T-helper 2 cell (primary cell): ENCODE data around the gene CLIP1.

Source experiments
- DNase-seq, 5 experiments: peaks; one replicate each; pipeline versions ENCODE4 v3.0.0 to v3.0.0-alpha.2; 2012 to 2022

CLIP1 gene

GRCh38 chr12:122354958-122355641, 67.4 kb downstream of the CLIP1 start:
- no peak for DNase-seq

- no peak for DNase-seq
Observed at GRCh38 chr12:122352394-122352793, 70.1 kb downstream of the CLIP1 start.

GRCh38 chr12:122350141-122350848, 72.2 kb downstream of the CLIP1 start:
- no peak for DNase-seq

- no peak for DNase-seq
Observed at GRCh38 chr12:122349078-122349477, 73.4 kb downstream of the CLIP1 start.

GRCh38 chr12:122348505-122348904, 74.0 kb downstream of the CLIP1 start:
- DNase-seq, result no peak

- no peak for DNase-seq
Observed at GRCh38 chr12:122346054-122346453, 76.4 kb downstream of the CLIP1 start.

GRCh38 chr12:122345042-122345441, 77.4 kb downstream of the CLIP1 start:
- DNase-seq, result no peak

GRCh38 chr12:122336015-122336946, 86.2 kb downstream of the CLIP1 start:
- DNase-seq, result peak in 4 of 5 experiments; percentile 2 to 57 (median 19)

GRCh38 chr12:122333142-122334087, 89.1 kb downstream of the CLIP1 start:
- no peak for DNase-seq

- no peak for DNase-seq
Observed at GRCh38 chr12:122327494-122328385, 94.7 kb downstream of the CLIP1 start.

- no peak for DNase-seq
Observed at GRCh38 chr12:122327014-122327413, 95.5 kb downstream of the CLIP1 start.

- peak in 1 of 5 experiments; percentile 27 for DNase-seq
Observed at GRCh38 chr12:122326586-122326985, 95.9 kb downstream of the CLIP1 start.

GRCh38 chr12:122323311-122324019, 99.0 kb downstream of the CLIP1 start:
- no peak for DNase-seq

- no peak for DNase-seq
Observed at GRCh38 chr12:122322501-122322900, 100.0 kb downstream of the CLIP1 start.

GRCh38 chr12:122318607-122319605, 103.6 kb downstream of the CLIP1 start:
- DNase-seq, result no peak

GRCh38 chr12:122312926-122313325, 109.5 kb downstream of the CLIP1 start:
- DNase-seq, result no peak

- no peak for DNase-seq
Observed at GRCh38 chr12:122311696-122312095, 110.8 kb downstream of the CLIP1 start.

GRCh38 chr12:122310626-122311333, 111.7 kb downstream of the CLIP1 start:
- no peak for DNase-seq
